ENCODE measurements around the gene MPL. TPM values are rescaled to one million over a fixed set of nuclear protein-coding genes. Genes with fewer than 3 reads are reported as not detected.
"Not testable (repeated sequence)": the region's sequence is repeated elsewhere in the genome, so short reads cannot be mapped to it uniquely, and the experiment has no call there.

MPL gene
- total and polyA plus RNA-seq, 9 donors = 0.35 to 2.6 (median 0.73) TPM; not detected in 1

DNA sequence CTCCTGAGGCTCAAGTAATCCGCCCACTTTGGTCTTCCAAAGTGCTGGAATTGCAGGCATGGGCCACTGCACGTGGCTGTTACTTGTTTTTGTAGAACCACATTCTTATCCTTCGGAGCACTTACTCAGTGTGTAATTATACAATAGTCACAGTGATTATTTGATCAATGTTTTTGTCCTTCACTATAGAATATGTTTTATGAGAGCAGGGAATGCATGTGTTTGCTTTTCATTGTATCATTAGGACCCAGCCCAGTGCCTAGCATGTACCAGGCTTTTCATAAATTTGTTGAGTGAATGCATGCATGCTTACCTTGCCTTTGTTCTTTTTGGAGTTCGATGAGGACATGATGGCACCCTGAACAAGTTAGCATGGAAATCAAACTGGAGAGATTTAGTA is 57.9 kb downstream of the MPL start:
- DNase-seq = no peak
- Histone ChIP-seq H3K4me3 (no peak overlapping the region), H3K4me1 (ENCODE audit: insufficient read depth) (no peaks in the 10 kb centered on the region), H3K9me3 (no peaks in the 10 kb centered on the region), H3K27ac (no peak overlapping the region), H3K27me3 (no peaks in the 10 kb centered on the region), H3K36me3 (no peaks in the 10 kb centered on the region)
- TF ChIP-seq POLR2A (IDR thresholded peaks at IDR 0.05) (no peak), EP300 (IDR thresholded peaks at IDR 0.05) (no peak)
- TF ChIP-seq, protein P1, sequence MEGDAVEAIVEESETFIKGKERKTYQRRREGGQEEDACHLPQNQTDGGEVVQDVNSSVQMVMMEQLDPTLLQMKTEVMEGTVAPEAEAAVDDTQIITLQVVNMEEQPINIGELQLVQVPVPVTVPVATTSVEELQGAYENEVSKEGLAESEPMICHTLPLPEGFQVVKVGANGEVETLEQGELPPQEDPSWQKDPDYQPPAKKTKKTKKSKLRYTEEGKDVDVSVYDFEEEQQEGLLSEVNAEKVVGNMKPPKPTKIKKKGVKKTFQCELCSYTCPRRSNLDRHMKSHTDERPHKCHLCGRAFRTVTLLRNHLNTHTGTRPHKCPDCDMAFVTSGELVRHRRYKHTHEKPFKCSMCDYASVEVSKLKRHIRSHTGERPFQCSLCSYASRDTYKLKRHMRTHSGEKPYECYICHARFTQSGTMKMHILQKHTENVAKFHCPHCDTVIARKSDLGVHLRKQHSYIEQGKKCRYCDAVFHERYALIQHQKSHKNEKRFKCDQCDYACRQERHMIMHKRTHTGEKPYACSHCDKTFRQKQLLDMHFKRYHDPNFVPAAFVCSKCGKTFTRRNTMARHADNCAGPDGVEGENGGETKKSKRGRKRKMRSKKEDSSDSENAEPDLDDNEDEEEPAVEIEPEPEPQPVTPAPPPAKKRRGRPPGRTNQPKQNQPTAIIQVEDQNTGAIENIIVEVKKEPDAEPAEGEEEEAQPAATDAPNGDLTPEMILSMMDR (IDR thresholded peaks at IDR 0.05) = no peak
- WGBS, 3 donors = 87 to 91% (median 91%) methylated on average over 4 of the region's 4 CpGs
- intact Hi-C loops (cut with DNase I) = no loop called here

DNA sequence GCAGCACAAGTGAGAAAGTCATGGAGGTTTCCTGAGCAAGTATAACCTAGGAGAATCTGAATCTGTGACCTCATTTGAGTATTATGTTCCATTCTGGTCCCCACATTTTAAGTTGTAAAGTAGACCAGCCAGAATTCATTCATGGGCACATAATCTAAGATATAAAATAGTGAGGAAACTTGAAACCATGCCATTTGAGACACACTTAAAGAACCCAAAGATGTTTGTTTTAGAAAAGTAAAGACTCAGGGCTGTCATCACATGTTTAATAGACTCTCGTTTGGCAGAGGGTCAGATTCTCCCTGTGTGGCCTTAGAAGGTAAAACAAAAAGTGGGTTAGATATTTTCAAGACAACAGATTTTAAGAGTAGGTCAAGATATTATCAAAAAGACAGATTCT is 58.4 kb downstream of the MPL start:
- Histone ChIP-seq H3K27ac (no peak overlapping the region), H3K4me1 (ENCODE audit: insufficient read depth) (no peaks in the 10 kb centered on the region), H3K36me3 (no peaks in the 10 kb centered on the region), H3K27me3 (no peaks in the 10 kb centered on the region), H3K9me3 (no peaks in the 10 kb centered on the region), H3K4me3 (no peak overlapping the region)
- intact Hi-C loops (cut with DNase I) = no loop called here
- no peak for DNase-seq
- TF ChIP-seq, protein P1 (IDR thresholded peaks at IDR 0.05) = no peak
- no peak for TF ChIP-seq POLR2A (IDR thresholded peaks at IDR 0.05)
- no peak for TF ChIP-seq EP300 (IDR thresholded peaks at IDR 0.05)
- 64 to 70% (median 68%) methylated on average over 1 of the region's 1 CpG for WGBS, 3 donors

DNA sequence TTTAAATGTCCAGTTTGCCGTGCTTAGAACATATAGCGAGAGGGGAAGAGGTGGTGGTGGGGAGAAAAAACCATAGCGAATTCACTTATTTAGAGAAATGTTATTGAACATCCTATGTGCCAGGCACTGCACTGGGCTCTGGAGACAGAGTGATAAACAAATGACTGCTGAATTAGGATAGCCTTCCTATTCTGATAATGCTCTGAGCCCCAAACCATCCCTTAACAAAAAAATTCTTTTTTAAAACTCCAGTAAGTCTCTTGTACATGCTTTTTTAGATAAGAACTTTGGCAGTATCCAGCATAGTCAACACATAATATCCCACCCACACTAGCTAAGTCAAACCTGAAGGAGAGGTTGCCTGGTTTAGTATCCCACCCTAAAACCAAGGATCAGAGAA is 60.6 kb downstream of the MPL start:
- intact Hi-C loops (cut with DNase I) = no loop called here
- WGBS, 3 donors = 95 to 97% (median 95%) methylated on average over 3 of the region's 3 CpGs
- H3K36me3 ChIP-seq = no peaks in the 10 kb centered on the region
- H3K4me1 ChIP-seq (ENCODE audit: insufficient read depth) = no peaks in the 10 kb centered on the region
- no peak overlapping the region for H3K27ac ChIP-seq
- H3K27me3 ChIP-seq = no peaks in the 10 kb centered on the region
- no peak overlapping the region for H3K4me3 ChIP-seq
- TF ChIP-seq EP300 (IDR thresholded peaks at IDR 0.05) (no peak), POLR2A (IDR thresholded peaks at IDR 0.05) (no peak)
- TF ChIP-seq, protein P1 (IDR thresholded peaks at IDR 0.05) = no peak
- no peaks in the 10 kb centered on the region for H3K9me3 ChIP-seq
- DNase-seq = no peak

DNA sequence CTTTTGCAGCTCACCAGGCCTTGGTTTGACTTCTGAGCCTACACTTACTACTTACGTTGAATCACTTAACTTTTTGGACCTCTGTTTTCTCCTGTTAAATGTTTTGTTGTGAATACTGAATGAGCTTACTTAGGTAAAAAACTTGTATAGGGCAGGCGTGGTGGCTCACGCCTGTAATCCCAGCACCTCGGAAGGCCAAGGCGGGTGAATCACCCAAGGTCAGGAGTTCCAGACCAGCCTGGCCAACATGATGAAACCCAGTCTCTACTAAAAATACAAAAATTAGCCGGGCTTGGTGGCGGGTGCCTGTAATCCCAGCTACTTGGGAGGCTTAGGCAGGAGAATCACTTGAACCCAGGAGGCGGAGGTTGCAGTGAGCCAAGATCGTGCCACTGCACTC is 62.8 kb downstream of the MPL start:
- H3K9me3 ChIP-seq; H3K27ac ChIP-seq; H3K36me3 ChIP-seq; intact Hi-C loops (cut with DNase I); H3K4me1 ChIP-seq (ENCODE audit: insufficient read depth); H3K4me3 ChIP-seq; H3K27me3 ChIP-seq; DNase-seq: not testable (repeated sequence)
- WGBS, 3 donors = 96 to 97% (median 96%) methylated on average over 9 of the region's 9 CpGs

DNA sequence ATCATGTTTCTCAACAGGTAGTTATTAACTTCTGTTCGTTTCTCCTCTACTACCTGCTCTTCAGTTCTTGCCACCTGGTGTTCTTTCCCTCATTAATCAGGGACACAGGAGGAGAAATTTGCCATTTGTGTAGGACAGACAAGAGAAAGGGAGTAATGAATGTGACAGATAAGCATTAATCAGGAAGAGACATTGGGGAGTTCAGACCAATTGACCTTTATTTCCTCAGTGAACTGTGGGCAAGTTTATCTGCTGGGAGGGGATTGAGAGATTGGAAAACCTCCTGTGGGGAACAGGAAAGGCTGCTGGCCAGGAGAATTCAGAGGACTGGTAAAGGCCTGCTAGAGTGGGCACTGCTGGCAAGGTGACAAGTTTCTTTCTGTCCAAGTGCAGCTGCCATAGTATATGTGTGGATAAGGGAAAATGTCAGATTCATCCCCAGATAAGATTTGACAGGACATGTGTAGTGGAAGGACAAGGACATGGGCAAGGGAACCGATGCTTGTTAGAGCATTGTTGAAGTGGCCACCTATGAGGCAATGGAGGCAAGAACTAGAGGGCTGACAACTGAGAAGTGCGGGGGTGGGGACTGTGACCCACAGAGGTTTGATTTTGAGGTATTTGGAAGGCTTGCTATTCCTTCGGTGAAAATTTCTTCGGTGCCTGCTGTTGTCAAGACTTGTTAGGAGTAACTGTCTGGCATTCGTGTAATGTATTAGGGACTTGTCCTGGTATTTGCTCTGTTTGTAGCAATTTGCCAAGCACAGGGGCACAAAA is 64.7 kb downstream of the MPL start:
- H3K27me3 ChIP-seq = no peaks in the 10 kb centered on the region
- no peak overlapping the region for H3K4me3 ChIP-seq
- no peak for DNase-seq
- H3K9me3 ChIP-seq = no peaks in the 10 kb centered on the region
- intact Hi-C loops (cut with DNase I) = no loop called here
- no peak overlapping the region for H3K27ac ChIP-seq
- no peaks in the 10 kb centered on the region for H3K36me3 ChIP-seq
- H3K4me1 ChIP-seq (ENCODE audit: insufficient read depth) = peaks cover 5% of the 10 kb centered on the region
- 89 to 93% (median 91%) methylated on average over 6 of the region's 6 CpGs for WGBS, 3 donors
- TF ChIP-seq POLR2A (IDR thresholded peaks at IDR 0.05) (no peak), EP300 (IDR thresholded peaks at IDR 0.05) (no peak)
- TF ChIP-seq, protein P1 (IDR thresholded peaks at IDR 0.05) = no peak

Data from ovary (tissue), 9 donors.